Activated CD4-positive, alpha-beta T cell treated with anti-CD3 and anti-CD28 coated beads for 1 hour (primary cell): Measurements from ENCODE around the gene LRG1.

Source experiments
- DNase-seq: peaks from one replicate; pipeline ENCODE4 v3.0.0-alpha.2; 2020

The LRG1 gene, protein sequence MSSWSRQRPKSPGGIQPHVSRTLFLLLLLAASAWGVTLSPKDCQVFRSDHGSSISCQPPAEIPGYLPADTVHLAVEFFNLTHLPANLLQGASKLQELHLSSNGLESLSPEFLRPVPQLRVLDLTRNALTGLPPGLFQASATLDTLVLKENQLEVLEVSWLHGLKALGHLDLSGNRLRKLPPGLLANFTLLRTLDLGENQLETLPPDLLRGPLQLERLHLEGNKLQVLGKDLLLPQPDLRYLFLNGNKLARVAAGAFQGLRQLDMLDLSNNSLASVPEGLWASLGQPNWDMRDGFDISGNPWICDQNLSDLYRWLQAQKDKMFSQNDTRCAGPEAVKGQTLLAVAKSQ

DNA sequence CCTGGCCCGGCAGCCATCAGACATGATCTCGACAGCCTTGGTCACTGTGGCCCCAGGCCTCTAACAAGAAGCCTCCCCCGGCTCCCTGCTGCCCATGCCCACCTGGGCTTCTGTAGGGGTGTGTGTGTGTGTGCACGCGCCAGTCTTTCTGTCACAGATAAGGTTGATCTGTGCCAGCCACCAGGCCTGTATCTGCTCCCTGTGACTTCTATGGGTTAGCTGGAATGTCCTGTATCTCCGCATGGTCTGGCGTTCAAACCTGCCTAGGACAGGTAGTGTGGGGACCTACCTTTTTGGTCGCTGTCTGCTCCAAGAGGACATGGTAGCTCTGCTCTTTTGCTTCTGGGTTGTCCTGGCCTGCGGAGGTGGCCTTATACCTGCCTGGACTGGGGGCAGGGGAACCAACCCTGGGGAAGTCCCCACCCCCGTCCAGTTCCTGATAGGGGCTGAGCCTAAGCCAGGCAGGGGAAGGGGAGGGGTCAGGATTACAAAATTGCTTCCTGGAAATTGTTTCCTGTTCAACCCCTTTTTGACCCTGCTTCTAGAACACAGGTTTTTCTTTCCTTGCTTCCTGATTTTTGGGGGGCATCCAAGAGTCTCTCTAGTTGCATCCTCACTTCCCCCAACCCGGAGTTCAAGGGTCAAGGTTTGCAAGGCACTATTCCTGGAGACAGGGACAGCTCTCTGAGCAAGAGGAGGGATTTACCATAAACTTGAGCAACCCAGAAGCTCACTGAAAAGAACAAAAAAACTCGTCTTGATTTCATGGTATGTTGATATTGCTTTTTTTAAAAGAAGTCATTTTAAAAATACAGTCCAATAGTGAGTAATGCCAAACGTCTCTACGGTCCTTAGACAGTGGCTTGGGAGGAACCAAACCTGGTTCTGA lies at the start of gene LRG1:
TSS of gene LRG1 (minus strand) at position 344 of the 889 bp plus-strand sequence. CDS start at position 321, 23 bp downstream.
- no peak for DNase-seq

DNA sequence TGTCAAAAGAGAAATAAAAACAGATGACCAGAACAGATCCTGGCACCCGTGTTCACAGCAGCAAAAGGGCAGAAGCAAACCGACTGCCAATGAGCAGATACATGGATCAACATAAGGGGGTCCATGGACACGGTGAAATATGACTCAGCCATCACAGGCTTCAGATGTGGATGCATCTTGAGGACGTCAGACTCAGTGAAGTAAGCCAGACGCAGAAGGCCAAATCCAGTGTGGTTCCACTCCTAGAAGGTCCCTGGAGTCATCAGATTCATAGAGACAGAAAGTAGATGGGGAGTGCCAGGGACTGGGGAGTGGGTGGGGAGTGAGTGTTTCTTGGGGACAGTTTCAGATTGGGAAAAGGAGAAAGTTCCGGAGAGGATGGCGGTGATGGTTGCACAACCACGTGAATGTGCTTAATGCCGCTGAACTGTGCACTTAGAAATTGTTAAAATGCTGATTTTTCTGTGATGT lies 48.5 kb upstream of the LRG1 start:
- DNase-seq = no peak

DNA sequence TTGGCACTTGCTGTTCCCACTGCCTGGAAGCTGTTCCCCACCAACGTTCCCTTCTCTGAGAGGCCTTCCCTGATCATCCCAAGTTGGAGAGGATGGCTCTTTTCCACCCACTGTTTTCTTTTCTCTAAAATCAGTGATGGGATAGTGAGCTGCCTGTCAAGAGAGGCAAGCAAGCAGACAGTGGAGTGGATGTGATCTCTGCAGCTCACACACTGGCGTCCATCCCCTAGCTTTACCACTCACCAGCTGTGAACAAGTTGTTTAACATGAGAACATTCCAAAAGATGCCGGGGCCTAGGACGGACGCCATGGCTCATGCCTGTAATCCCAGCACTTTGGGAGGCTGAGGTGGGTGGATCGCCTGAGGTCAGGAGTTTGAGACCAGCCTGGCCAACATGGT lies 47.7 kb upstream of the LRG1 start:
- DNase-seq = no peak

DNA sequence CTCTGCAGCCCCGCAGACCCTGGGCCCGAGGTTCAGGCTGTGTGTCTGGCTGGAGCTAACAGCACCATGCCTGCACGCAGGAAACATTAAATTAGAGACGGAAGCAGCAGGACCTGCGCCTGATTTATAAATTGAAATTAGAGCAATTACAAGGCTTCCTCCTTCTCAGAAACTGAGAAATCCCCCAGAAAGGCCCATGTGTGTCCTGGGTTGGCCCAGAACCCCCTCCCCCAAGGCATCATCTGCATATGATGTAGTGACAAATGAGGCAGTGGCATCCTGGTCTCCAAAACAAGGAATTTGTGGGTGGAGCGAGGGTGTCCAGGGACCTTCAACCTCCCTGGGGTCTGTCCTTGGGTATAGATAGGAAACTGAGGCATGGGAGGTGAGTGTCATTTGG lies 46.9 kb upstream of the LRG1 start:
- no peak for DNase-seq

DNA sequence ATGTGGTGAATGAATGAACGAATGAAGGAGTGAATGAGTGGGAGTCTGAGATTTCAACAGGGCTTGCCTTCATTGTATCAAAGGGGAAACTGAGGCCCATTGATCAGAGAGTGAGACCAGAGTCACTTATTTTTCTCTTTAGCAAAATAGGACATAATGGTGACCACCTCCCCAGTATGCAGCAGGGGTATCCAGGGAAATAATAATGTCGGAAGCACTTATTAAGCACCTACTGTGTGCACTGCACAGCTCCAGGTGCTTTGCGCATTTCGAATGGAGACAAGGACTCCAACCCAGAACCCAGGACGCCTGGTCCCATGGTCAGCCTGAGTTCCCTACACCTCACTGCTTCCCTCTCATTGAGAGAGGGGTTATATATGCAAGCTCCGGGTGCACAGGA lies 46.4 kb upstream of the LRG1 start:
- DNase-seq = no peak

DNA sequence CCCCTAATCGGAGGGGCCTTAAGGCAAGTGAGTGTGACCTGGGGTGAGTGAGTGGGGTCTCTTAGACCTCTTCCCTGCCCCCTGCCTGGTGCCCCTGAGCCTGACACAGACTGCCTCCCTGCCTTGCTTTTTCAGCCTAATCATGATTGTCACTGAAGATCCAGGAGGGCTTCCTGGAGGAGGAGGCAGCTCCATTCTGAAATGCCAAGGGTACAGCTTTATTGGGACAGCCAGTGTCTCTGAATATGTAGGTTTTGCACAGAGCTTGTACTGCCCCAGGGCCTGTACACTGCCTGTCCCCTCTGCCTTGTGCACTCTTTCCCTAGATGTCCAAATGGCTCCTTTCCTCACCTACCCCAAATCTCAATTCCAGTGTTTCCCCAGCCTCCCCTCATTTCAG lies 45.7 kb upstream of the LRG1 start:
- no peak for DNase-seq

DNA sequence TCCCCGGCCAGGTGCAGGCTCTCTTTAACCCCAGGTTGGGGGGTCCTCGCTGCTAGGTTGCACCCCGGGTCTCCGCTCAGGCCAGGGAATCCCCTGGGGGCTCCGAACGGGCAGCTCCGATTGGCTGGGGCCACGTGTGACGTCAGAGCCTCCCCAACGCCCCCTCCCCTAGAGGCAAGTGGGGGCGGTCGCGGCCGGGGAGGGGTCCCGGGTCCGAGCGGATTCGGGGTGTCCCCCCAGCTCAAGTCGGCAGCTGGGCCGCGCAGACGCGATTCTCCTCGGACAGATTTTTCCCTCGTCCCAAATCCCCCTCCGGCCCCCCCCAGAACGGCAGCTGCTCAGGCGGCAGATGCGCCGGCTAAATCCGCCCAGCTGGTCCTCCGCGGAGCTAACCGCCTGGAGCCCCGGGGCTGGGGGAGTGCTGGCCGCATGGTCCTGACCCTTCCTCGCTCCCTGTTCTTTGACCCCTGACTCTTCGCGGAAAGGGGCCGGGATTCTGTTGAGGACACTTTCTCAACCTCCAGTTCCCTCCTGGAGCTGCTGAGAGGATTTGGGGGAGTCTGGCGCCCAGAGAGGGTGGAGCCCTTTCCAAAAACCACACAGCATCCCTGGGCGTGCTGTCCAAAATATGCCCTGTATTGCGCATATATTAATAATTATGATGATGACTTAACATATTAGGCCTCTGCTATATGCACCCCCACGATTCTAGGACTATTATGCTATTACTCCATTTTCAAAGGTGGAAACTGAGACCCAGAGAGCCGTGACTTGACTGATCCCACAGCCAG lies 45.0 kb upstream of the LRG1 start:
- DNase-seq = no peak

DNA sequence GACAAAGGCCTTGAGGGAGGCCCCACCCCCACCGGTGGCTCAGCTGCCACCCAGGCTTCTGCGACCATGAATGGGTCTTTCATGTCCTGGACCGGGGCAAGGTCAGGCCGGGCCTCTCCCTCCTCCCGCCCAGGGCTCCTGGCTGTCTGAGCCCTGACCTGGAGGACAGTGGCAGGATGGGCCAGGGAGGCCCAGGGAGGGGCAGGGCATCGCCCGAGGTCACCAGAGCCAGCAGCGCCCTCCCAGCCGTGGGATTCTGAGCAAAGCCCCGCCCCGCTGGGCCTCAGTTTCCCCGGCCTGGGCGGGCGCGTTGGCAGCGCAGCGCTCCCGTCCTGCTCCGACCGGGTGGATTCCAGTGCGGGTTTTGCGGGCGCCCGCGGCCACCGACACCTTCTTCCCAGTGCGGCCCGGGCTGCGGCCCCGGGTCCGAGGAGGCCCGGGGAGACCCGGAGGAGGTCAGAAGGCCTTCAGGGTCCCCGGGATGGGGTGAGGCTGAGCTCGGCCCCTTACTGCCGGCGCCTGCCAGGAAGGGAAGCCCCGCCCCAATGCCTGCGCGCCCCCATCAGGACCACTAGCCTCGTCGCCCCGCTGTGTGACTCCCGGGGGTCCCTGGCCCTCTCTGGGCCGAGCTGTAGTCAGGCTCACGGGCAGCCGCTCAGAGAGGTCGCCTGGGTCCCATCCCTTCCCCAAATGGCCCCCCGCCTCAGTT lies 44.3 kb upstream of the LRG1 start:
- no peak for DNase-seq

DNA sequence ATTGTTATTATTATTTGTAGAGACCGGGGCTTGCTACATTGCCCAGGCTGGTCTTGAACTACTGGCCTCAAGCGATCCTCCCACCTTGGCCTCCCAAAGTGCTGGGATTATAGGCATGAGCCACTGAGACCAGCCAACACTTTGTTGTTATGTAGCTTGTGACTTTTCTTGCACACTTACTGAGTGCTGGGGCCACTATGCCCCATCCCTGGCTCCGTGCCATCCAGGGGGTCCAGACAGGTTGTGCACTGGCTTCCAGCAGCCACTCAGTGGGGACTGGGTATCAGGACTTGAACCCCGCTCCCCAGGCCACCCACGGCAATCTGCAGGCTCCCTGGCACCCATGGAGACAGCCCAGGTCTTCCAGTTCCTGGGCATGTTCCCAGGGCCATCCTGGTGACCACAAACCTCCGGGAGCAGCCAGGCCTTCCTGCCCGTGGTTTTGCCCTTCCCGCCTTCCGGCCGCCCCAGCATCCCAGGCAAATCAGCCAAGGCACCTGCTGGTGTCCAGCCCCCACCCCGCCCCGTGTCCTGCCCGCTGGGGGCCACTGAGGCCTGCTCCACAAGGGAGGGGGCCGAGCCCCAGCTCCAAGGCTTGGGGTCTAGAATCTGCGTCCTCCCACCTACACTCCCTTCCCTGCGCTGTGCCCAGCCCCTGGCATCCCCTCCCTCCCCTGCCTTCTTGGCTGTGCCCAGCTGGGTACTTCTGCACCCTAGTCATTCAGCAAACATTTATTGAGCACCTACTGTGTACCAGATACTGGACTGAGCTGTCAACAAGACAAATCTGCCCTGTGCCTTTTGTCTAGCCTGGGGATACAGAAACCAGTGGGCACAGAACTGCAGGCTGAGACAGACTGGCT lies 43.4 kb upstream of the LRG1 start:
- no peak for DNase-seq

DNA sequence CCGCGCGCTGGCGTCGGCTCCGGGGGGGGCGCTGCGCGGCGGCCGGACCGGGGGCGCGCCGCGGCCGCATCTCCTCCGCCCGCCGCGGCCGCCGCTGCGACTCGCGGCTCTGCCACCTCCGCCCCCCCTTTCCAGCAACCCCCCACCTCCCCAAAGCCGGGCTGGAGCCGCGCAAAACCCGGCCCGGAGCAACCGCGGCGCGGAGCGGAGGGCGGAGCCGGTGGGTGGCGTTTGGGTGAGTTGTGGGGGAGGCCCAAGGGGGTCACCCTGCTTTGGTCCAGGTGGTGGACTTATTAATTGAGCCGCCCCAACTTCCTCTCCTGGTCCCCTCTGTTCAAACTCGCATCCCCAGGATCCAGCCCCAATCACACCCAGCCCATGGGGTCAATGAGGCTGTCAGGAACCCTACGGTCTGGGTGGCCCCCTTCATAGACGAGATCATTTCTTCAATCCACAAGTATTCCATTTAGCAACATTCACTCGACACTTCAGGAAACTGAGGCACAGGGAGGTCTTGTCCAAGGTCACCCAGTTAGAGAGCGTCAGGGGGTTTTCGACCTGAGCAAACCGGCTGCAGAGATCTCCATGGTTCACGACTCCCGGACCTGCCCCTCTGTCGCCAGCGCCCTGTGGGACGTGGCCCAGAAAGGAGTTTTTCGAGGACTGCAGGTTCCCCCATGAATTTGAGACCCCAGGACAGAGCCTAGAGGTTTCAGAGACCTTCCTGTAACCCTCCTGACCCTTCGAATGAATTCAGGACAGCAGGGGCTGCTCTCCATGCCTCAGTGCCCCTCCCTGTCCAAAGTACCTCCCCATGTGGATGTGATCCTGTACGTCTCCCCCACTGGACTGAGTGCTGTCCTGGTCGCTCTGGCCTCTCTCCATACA lies 42.1 kb upstream of the LRG1 start:
- DNase-seq = no peak

DNA sequence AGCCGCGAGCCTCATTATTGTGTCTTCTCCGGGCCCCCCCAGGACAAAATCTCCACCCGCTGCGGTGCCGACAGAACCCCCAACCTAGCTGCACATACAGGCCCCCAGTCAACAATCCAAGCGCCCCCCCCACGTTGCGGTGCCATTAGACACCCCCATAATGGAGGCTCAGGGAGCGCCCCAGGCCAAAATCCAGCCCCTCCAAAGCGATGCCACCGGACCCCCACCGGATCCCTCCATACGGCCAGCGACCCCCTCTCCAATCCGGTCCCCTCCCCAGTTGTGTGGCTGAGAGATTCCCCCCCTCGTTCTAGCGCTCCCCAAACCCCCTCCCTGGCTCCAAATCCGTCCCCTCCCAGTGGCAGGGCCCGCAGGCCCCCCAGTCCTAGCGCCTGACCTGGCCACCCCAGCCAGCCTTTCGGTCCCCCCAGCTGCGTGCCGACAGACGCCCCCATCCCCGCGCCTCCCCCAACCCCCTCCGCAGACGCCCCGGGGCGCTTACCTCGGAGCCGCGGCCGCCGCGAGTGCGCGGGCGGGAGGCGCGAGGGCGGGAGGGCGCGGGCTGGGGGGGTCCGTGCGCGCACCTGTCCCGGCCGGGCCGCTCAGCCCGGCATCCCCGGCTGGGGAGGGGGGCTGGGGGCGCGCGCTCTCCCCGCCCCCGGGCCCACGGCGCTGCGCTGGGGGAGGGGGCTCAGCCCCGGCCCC lies 41.3 kb upstream of the LRG1 start:
- no peak for DNase-seq

DNA sequence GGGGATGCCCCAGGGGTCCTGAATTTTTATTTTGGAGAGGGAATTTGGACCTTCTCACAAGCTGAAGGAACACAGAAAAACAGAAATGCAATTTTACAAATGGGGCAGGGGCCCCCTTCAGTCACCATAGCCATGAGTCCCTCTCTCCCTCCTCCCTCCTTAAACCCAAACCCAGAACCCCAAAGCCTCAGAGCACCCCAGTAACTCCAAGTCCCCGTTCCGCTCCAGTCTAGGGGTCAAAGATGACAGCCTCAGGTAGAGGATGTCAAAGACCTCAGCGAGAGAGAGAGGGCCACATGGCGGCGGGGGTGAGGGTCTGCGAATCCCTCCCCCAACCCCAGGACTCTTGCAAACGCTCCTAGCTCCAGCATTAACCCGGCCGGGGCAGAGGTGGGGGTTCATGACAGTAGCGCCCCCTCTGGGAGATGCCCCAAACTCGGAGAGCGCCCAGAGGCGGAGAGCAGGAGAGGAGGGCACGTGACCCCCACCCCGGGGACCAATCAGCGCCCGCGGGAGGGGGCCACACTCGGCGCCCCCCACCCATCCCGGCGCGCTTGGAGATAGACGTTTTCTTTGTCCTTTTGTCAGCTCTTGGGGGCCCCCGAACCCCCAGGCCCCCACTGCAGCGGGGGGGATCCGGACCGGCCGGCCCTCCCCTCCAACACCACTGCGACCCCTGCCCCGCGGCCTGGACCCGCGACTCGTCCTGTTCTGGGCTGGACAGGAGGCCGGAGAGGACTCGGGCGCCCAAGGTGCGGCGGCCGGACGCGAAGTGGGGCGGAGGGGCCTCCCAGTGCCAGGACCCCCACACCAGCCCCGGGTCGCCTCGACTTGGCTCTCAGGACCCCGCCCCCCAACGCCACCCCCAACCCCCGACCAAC lies 40.4 kb upstream of the LRG1 start:
- DNase-seq = no peak

DNA sequence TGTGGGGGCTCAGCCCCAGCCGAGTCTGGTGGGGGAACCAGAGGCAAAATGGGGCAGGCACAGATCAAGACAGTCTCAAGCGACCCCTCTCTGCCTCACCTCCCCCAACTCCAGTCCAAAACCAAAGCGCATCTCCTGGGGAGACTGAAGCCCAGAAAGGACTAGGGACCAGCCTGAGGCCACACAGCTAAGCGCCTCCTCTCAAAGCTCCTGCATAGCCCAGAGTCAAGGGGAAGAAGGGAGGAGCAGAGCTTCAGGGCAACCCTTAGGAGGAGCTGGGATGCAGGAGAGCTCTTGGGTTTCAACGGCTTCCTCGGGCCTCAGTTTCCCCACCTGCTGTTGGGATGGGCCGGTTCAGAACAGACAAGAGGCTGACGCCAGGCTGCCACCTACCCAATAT lies 39.6 kb upstream of the LRG1 start:
- DNase-seq = no peak

DNA sequence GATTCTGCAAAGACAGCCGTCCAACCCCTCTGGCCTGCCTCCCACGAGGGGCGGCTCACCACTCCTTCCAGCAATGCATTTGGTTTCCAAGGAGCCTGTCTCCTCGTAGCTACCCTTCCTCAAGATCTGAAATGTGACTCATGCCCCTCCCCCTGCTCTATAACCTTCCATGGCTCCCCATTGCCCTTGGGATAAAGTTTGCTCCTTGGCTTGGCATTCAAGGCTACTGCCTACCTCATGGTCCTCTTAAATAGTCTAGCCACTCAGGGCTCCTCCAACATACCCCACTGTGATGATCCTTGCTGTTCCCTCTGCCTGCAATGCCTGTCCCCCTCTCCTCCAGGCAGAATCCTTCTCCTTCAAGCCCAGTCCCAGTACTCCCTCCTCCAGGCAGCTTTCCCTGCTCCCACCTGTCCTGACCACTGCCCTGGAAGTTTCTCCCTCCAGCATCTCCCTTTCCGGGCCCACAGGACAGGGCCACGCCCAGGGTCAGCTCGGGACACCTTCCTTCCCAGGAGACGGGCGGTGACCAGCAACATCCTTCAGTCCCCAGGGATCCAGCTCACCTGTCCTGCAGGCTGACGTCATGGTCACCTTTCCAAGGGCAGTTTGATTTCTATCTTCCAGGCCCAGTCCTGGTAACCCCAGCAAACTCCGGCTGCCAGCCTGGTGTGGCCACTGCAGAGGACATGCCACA lies 38.9 kb upstream of the LRG1 start:
- DNase-seq = no peak

DNA sequence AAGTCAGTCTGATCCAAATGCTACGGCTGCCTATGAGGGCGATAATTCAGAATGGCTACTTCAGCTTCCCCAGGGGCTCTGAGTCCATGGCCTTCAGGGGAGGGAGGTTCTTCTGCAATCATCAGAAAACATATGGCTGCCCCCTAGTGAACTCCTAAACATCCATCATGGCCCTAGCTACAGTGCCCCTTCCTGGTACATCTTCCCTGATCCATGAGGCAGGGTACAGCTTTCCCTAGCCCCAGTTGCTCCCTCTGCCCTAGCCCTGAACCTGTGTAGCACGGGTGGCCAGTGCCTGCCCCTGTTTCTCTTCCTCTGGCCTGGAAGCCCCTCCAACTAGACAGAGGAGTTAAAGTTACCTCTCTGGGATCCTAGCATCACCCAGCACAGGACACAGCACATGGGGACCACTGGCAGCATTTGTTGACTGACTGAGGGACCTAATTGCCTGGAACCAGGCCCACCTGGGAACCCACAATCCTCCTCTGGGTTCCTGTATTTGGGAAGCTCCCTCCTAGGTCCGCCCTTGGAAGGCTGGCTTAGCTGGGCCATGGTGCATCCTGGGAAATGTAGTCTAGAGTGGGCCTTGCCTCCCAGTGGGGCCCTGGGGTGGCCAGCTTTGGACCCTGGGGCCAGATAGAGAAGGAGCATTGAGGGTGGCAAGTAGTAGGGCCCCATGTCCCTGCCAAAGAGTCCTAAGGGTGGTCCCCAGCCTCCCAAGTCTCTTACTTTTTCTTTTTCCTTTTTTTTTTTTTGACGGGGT lies 37.4 kb upstream of the LRG1 start:
- DNase-seq = no peak

DNA sequence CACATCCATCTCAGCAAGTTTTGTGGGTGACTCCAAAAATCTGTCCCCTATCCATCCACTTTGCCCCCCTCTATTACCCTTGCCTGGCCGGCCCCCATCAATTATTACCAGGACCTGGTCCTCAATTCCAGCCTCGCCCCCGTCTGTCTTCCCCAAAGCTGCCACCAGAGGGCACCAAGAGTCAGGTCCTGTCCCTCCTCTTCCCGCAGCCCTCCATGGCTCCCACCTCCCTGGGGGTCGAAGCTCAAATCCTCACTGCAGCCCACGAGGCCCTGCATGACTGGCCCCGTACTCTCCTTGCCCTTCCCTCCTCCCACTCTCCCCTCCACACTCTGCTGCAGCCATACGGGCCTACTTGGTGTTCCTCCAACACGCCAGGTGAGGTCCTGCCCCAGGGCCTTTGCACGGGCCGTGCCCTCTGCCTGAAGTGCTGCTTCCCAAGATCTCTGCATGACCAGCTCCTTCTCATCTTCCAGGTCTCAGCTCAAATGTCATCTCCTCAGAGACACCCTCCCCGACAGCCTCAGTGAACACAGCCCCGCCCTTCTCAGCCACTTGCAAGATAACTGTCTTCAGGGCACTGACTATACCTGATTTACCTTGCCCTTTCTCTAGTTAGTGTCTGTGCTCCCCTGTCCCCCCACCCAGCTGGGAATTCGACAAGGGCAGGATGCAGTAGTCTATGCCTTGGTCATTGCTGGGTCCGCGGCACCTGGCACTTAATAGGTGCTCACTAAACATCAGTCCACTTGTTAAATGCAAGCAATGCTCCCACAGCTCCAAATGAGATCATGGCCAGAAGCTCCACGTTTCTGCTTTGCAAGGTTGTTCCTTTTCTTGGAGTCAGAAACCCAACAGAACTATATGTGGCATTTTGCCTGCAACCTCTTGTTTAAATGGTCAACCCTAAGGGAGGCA lies 36.4 kb upstream of the LRG1 start:
- DNase-seq = peak; percentile 46
